Measurements from ENCODE around the gene CHCHD3.

DNA sequence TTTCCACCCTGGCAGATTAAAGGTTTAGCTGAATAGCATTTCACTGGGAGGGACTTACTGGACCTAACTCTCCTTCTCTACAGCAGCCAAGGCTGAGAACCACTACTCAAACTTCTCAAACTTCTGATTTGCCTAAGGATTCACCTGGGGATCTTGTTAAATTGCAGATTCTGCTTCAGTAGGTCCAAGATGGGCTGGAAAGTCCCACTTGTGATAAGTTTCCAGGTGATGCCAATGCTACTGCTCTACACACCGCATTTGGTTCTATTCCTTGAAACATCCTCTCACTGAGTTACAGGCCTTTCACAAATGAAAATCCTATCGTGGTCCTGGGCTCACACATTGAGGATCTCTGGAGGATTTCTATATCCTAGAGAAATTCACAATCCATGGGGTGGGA, 147.9 kb downstream of the CHCHD3 start:
- TF ChIP-seq, protein P1, sequence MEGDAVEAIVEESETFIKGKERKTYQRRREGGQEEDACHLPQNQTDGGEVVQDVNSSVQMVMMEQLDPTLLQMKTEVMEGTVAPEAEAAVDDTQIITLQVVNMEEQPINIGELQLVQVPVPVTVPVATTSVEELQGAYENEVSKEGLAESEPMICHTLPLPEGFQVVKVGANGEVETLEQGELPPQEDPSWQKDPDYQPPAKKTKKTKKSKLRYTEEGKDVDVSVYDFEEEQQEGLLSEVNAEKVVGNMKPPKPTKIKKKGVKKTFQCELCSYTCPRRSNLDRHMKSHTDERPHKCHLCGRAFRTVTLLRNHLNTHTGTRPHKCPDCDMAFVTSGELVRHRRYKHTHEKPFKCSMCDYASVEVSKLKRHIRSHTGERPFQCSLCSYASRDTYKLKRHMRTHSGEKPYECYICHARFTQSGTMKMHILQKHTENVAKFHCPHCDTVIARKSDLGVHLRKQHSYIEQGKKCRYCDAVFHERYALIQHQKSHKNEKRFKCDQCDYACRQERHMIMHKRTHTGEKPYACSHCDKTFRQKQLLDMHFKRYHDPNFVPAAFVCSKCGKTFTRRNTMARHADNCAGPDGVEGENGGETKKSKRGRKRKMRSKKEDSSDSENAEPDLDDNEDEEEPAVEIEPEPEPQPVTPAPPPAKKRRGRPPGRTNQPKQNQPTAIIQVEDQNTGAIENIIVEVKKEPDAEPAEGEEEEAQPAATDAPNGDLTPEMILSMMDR (conservative IDR thresholded peaks at IDR 0.05; ENCODE audit: low read depth, low read length), result no peak
- no peak for TF ChIP-seq MXI1 (IDR thresholded peaks at IDR 0.05; ENCODE audit: borderline replicate concordance, low read depth, low read length)
- no peak for TF ChIP-seq RAD21 (IDR thresholded peaks at IDR 0.05; ENCODE audit: low read length)
- no peak for TF ChIP-seq CHD1 (IDR thresholded peaks at IDR 0.05; ENCODE audit: low read depth, low read length)
- no peak for TF ChIP-seq BHLHE40 (IDR thresholded peaks at IDR 0.05; ENCODE audit: low read depth, low read length)
- no peak for TF ChIP-seq POLR2A (IDR thresholded peaks at IDR 0.05; ENCODE audit: low read depth, low read length)
- TF ChIP-seq RFX5 (IDR thresholded peaks at IDR 0.05; ENCODE audit: low read depth, low read length), result no peak
- no peak for TF ChIP-seq SMC3 (IDR thresholded peaks at IDR 0.05; ENCODE audit: low read depth, low read length)
- TF ChIP-seq, protein P2, sequence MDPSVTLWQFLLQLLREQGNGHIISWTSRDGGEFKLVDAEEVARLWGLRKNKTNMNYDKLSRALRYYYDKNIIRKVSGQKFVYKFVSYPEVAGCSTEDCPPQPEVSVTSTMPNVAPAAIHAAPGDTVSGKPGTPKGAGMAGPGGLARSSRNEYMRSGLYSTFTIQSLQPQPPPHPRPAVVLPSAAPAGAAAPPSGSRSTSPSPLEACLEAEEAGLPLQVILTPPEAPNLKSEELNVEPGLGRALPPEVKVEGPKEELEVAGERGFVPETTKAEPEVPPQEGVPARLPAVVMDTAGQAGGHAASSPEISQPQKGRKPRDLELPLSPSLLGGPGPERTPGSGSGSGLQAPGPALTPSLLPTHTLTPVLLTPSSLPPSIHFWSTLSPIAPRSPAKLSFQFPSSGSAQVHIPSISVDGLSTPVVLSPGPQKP (IDR thresholded peaks at IDR 0.05; ENCODE audit: borderline replicate concordance, low read depth, low read length), result no peak
- no peak for TF ChIP-seq FOS (IDR thresholded peaks at IDR 0.05; ENCODE audit: low read depth, low read length)
